ENCODE measurements around the gene GUCY2D. TPM values are rescaled to one million over a fixed set of nuclear protein-coding genes. Genes with fewer than 3 reads are reported as not detected.

GUCY2D gene
- total RNA-seq, 2 donors from 2014 or later = not detected

DNA sequence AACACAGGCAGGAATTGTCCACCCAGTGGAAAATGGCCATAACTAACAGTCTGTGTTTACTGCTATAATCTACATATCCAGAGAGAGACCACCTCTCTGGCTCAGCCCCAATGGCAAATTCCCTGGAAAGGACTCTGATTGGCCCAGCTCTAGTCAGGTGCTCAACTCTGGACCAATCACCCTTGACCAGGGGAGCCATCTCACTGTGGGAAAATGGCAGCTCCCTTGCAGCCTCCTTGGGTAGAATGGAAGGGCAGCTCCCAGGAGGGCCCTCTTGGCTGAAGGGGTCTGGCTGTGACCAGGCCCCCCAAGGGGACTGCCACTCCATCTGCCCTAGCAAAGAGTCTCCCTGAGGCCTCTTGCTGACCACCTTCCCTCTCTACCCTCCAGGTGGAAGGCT, 39.6 kb downstream of the GUCY2D start:
- TF ChIP-seq, protein P1, sequence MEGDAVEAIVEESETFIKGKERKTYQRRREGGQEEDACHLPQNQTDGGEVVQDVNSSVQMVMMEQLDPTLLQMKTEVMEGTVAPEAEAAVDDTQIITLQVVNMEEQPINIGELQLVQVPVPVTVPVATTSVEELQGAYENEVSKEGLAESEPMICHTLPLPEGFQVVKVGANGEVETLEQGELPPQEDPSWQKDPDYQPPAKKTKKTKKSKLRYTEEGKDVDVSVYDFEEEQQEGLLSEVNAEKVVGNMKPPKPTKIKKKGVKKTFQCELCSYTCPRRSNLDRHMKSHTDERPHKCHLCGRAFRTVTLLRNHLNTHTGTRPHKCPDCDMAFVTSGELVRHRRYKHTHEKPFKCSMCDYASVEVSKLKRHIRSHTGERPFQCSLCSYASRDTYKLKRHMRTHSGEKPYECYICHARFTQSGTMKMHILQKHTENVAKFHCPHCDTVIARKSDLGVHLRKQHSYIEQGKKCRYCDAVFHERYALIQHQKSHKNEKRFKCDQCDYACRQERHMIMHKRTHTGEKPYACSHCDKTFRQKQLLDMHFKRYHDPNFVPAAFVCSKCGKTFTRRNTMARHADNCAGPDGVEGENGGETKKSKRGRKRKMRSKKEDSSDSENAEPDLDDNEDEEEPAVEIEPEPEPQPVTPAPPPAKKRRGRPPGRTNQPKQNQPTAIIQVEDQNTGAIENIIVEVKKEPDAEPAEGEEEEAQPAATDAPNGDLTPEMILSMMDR (IDR thresholded peaks at IDR 0.05) = no peak
- Histone ChIP-seq H3K9me3 (no peaks in the 10 kb centered on the region), H3K4me1 (peaks cover 0 to 8% of the 10 kb centered on the region in 2 donors), H3K4me3 (no peak overlapping the region), H3K27me3 (peaks cover 0 to 6% of the 10 kb centered on the region in 2 donors), H3K36me3 (no peaks in the 10 kb centered on the region), H3K27ac (no peak overlapping the region)
- no peak for DNase-seq (ENCODE audit: low spot score)

DNA sequence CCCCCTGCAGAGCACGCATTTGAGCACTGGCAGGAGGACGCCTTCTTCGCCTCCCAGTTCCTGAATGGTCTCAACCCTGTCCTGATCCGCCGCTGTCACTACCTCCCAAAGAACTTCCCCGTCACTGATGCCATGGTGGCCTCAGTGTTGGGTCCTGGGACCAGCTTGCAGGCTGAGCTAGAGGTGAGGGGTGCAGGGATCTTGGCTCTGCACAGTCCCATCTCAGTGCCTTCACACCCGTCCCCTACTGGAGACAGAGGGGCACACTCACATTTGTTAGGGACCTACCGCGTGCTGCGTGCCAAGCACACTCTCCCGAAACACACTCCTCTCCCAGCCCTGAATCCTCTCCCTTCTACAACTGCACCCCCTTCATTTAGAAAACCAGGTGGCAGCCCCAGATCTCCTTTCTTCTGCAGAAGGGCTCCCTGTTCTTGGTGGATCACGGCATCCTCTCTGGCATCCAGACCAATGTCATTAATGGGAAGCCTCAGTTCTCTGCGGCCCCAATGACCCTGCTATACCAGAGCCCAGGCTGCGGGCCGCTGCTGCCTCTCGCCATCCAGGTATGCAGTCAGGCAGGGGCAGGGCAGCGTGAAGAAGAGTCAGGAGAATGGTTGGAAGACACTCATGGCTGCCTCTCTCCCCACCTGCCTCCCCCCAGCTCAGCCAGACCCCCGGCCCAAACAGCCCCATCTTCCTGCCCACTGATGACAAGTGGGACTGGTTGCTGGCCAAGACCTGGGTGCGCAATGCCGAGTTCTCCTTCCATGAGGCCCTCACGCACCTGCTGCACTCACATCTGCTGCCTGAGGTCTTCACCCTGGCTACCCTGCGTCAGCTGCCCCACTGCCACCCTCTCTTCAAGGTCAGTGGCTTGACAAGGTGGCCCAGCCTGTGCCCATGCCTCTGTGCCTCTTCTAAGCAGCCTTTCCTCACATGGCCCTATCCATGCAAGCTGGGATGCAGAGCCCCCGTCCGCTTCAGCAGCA, 42.7 kb downstream of the GUCY2D start:
- Histone ChIP-seq H3K9me3 (no peaks in the 10 kb centered on the region), H3K27ac (no peak overlapping the region), H3K4me3 (no peak overlapping the region), H3K27me3 (no peaks in the 10 kb centered on the region), H3K4me1 (no peaks in the 10 kb centered on the region), H3K36me3 (no peaks in the 10 kb centered on the region)
- TF ChIP-seq, protein P1 (IDR thresholded peaks at IDR 0.05) = no peak
- DNase-seq (ENCODE audit: low spot score) = no peak

DNA sequence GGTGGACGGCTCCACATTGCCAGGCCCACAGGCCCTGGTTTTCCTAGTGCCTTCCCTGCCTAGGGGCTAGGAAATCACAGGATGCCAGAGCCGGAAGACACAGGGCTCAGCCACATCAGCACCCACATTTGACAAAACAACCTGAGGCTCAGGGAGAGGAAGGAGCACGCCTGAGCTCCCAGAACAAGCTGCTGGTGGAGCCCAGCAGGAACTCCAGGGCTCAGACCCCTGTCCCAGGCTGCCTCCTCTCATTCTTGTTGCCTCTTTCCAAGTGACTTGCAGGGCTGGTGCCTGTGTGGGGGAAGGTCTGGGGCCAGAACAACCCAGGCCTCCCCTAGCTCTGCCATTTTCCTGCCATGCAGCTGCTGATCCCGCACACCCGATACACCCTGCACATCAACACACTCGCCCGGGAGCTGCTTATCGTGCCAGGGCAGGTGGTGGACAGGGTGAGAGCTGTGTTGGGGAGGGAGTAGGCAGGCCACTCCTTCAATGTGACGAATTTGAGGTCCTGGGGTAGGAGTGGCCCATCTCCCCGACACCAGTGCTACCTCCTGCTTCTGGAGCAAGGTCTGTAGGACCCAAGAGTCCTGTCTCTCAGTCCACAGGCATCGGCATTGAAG, 44.0 kb downstream of the GUCY2D start:
- Histone ChIP-seq H3K9me3 (no peaks in the 10 kb centered on the region), H3K4me1 (no peaks in the 10 kb centered on the region), H3K36me3 (no peaks in the 10 kb centered on the region), H3K27ac (no peak overlapping the region), H3K27me3 (no peaks in the 10 kb centered on the region), H3K4me3 (no peak overlapping the region)
- TF ChIP-seq, protein P1 (IDR thresholded peaks at IDR 0.05) = no peak
- no peak for DNase-seq (ENCODE audit: low spot score)

DNA sequence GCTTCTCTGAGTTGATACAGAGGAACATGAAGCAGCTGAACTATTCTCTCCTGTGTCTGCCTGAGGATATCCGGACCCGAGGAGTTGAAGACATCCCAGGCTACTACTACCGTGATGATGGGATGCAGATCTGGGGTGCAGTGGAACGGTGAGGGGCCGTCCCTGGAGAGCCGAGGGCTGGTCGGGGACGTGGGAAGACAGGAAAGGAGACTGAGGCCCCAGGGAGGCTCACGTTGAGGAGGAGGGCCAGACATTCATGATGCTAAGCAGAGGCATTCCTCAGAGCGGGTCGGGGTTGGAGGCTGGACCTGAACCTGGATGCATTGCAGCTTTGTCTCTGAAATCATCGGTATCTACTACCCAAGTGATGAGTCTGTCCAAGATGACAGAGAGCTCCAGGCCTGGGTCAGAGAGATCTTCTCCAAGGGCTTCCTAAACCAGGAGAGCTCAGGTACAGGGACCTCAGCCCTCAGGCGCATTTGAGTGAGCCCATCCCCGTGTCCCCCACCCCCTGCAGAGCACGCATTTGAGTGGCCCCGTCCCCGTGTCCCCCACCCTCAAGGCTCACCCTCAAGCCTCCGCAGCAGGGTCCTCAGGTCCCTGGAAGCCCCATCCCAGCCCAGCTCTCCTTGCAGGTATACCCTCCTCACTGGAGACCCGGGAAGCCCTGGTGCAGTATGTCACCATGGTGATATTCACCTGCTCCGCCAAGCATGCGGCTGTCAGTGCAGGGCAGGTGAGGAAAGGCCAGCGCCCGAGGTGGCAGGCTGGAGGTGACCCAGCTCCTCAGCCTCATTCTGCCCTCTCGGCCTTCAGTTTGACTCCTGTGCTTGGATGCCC, 44.7 kb downstream of the GUCY2D start:
- H3K4me3 ChIP-seq = no peak overlapping the region
- no peaks in the 10 kb centered on the region for H3K36me3 ChIP-seq
- H3K27me3 ChIP-seq = no peaks in the 10 kb centered on the region
- DNase-seq (ENCODE audit: low spot score) = no peak
- TF ChIP-seq, protein P1 (IDR thresholded peaks at IDR 0.05) = no peak
- no peak overlapping the region for H3K27ac ChIP-seq
- H3K4me1 ChIP-seq = no peaks in the 10 kb centered on the region
- no peaks in the 10 kb centered on the region for H3K9me3 ChIP-seq

DNA sequence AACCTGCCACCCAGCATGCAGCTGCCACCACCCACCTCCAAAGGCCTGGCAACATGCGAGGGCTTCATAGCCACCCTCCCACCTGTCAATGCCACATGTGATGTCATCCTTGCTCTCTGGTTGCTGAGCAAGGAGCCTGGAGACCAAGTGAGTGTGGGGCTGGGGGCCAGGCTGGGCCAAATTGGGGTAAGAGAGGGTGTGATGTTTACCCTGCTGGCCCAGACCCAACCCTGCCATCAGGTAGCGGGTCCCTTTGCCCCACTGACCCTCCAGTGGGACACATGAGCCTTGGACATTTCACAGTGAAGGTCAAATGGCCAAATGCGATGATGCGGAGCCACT, 45.3 kb downstream of the GUCY2D start:
- Histone ChIP-seq H3K4me3 (no peak overlapping the region), H3K9me3 (no peaks in the 10 kb centered on the region), H3K27ac (no peak overlapping the region), H3K36me3 (no peaks in the 10 kb centered on the region), H3K27me3 (no peaks in the 10 kb centered on the region), H3K4me1 (no peaks in the 10 kb centered on the region)
- TF ChIP-seq, protein P1 (IDR thresholded peaks at IDR 0.05) = no peak
- no peak for DNase-seq (ENCODE audit: low spot score)
